PC-9 (cell line): ENCODE results near the gene SPATA4. TPM values are rescaled to one million over a fixed set of nuclear protein-coding genes. Genes with fewer than 3 reads are reported as not detected.

ENCODE experiments used
- BruUV-seq: library from RNA; stranded (reverse); fragments of 400-500 nt; replicated peaks from 2 replicates; lab custom pipeline; 2021; lab: Mats Ljungman, UMichigan
- CTCF ChIA-PET: fragments of 300-600 bp; sonication (Branson Sonifier 250); formaldehyde crosslinking; loops from one replicate; lab custom pipeline; 2022; ENCODE audit warnings: antibody characterized with exemption; lab: Charles Lee
- POLR2A ChIA-PET: fragments of 300-600 bp; sonication (Branson Sonifier 250); formaldehyde crosslinking; loops from one replicate; lab custom pipeline; 2022; ENCODE audit warnings: antibody characterized with exemption; ENCODE audit not compliant: unreplicated experiment; lab: Charles Lee
- DNase-seq, 2 experiments: peaks; one replicate each; pipeline versions ENCODE4 v3.0.0 to v3.0.0-alpha.2; 2015 to 2022; ENCODE audit warnings: mixed read lengths in 1 of 2
- H2AFZ ChIP-seq: fragments of 200-600 bp; sonication (generic); 2 replicates; pipeline ENCODE4 v1.8.1; 2017; ENCODE audit warnings: antibody characterized with exemption
- H3F3A ChIP-seq: fragments of 200-600 bp; sonication (generic); 2 replicates; pipeline ENCODE4 v1.8.1; 2017; ENCODE audit warnings: antibody characterized with exemption, mild to moderate bottlenecking, low read depth; ENCODE audit not compliant: insufficient read depth
- H3K27ac ChIP-seq: fragments of 200-600 bp; sonication (generic); 2 replicates; pipeline ENCODE4 v1.6.1; 2016; ENCODE audit warnings: mixed run types
- H3K27me3 ChIP-seq: fragments of 200-600 bp; sonication (generic); 2 replicates; pipeline ENCODE4 v1.6.1; 2016; ENCODE audit warnings: low read depth, mixed run types; ENCODE audit not compliant: insufficient read depth
- H3K36me3 ChIP-seq: fragments of 200-600 bp; sonication (generic); 2 replicates; pipeline ENCODE4 v1.6.1; 2016; ENCODE audit warnings: low read depth, mixed run types
- H3K4me1 ChIP-seq: fragments of 200-600 bp; sonication (generic); replicated peaks from 2 replicates; pipeline ENCODE4 v1.6.1; 2016; ENCODE audit warnings: mixed run types; ENCODE audit not compliant: insufficient read depth
- H3K4me2 ChIP-seq: fragments of 200-600 bp; sonication (generic); 2 replicates; pipeline ENCODE4 v1.6.1; 2017; ENCODE audit warnings: mixed run types
- H3K4me3 ChIP-seq: fragments of 200-600 bp; sonication (generic); 2 replicates; pipeline ENCODE4 v1.6.1; 2016; ENCODE audit warnings: mixed run types
- H3K79me2 ChIP-seq: fragments of 200-600 bp; sonication (generic); 2 replicates; pipeline ENCODE4 v1.6.1; 2017; ENCODE audit warnings: low read depth, mixed run types
- H3K9me2 ChIP-seq: fragments of 200-600 bp; sonication (generic); 2 replicates; pipeline ENCODE4 v1.8.1; 2017; ENCODE audit warnings: mild to moderate bottlenecking; ENCODE audit not compliant: insufficient read depth
- H3K9me3 ChIP-seq: fragments of 200-600 bp; sonication (generic); 2 replicates; pipeline ENCODE4 v1.8.1; 2016; ENCODE audit warnings: low read depth; ENCODE audit not compliant: insufficient read depth
- H4K20me1 ChIP-seq: fragments of 200-600 bp; sonication (generic); 2 replicates; pipeline ENCODE4 v1.8.1; 2017; ENCODE audit not compliant: insufficient read depth
- CTCF ChIP-seq: fragments of 200-600 bp; sonication (generic); conservative IDR thresholded peaks from 2 replicates; pipeline ENCODE4 v1.6.1; 2017; ENCODE audit warnings: mixed run types, antibody characterized with exemption, mild to moderate bottlenecking, moderate library complexity
- EZH2 ChIP-seq: fragments of 200-600 bp; sonication (generic); IDR thresholded peaks from 2 replicates; pipeline ENCODE4 v1.8.0; 2017; ENCODE audit warnings: antibody characterized with exemption, low read depth
- intact Hi-C: fragments of 100-400 bp; cut with micrococcal nuclease; formaldehyde crosslinking; loops from one replicate; pipeline ENCODE4 v1.10.0; 2022; ENCODE audit not compliant: unreplicated experiment
- total RNA-seq: library from RNA; stranded (reverse); gene quantifications from 2 replicates; pipeline ENCODE4 v1.2.3, GENCODE V29; 2021

The SPATA4 gene
- total RNA-seq, 1 experiment from 2014 or later: 1.1 TPM

- Histone ChIP-seq H3K4me3 (no peak overlapping the region), H3K9me3 (no peaks in the 10 kb centered on the region), H3F3A (no peaks in the 10 kb centered on the region), H3K36me3 (no peaks in the 10 kb centered on the region), H3K27me3 (no peaks in the 10 kb centered on the region), H2AFZ (no peak overlapping the region), H3K4me2 (no peak overlapping the region), H4K20me1 (no peaks in the 10 kb centered on the region), H3K79me2 (no peaks in the 10 kb centered on the region), H3K4me1 (no peaks in the 10 kb centered on the region), H3K9me2 (no peaks in the 10 kb centered on the region), H3K27ac (no peak overlapping the region)
- no peak for DNase-seq
- BruUV-seq: no TSS peak
- TF ChIP-seq EZH2 (no peak), CTCF (no peak)
- ChIA-PET POLR2A (no interaction called here), CTCF (no interaction called here)
- intact Hi-C loops: loop anchor here (5.0 kb wide), 1 partner anchor 169 kb away; no protein-coding TSS in a partner anchor
Observed at GRCh38 chr4:176153124-176153523, 42.3 kb downstream of the SPATA4 start.

GRCh38 chr4:176150704-176151103, 44.7 kb downstream of the SPATA4 start:
- POLR2A ChIA-PET: interaction anchor here (0.5 kb wide), 1 partner anchor 762 kb away, joined by 4 read pairs; no protein-coding TSS in a partner anchor
- TF ChIP-seq CTCF (no peak), EZH2 (no peak)
- no TSS peak for BruUV-seq
- Histone ChIP-seq H3K4me2 (no peak overlapping the region), H3K79me2 (no peaks in the 10 kb centered on the region), H3K27me3 (no peaks in the 10 kb centered on the region), H3K4me1 (no peaks in the 10 kb centered on the region), H3K9me2 (no peaks in the 10 kb centered on the region), H3K27ac (no peak overlapping the region), H2AFZ (no peak overlapping the region), H3K36me3 (no peaks in the 10 kb centered on the region), H4K20me1 (no peaks in the 10 kb centered on the region), H3K4me3 (no peak overlapping the region), H3K9me3 (no peaks in the 10 kb centered on the region), H3F3A (no peaks in the 10 kb centered on the region)
- CTCF ChIA-PET: interaction anchor here (0.8 to 1.5 kb wide), 3 partner anchors 8 to 190 kb away, joined by 3 to 11 read pairs (median 3); no protein-coding TSS in a partner anchor
- intact Hi-C loops: loop anchor here (1.0 to 5.0 kb wide), 3 partner anchors 127 to 191 kb away; no protein-coding TSS in a partner anchor
- DNase-seq: no peak

GRCh38 chr4:176150356-176150682, 45.1 kb downstream of the SPATA4 start:
- intact Hi-C loops: loop anchor here (1.0 to 5.0 kb wide), 3 partner anchors 127 to 191 kb away; no protein-coding TSS in a partner anchor
- POLR2A ChIA-PET: interaction anchor here (0.5 kb wide), 1 partner anchor 762 kb away, joined by 4 read pairs; no protein-coding TSS in a partner anchor
- no TSS peak for BruUV-seq

More at GRCh38 chr4:176150356-176150682, 45.1 kb downstream of the SPATA4 start:
- Histone ChIP-seq H3K27ac (no peak overlapping the region), H2AFZ (no peak overlapping the region), H3K36me3 (no peaks in the 10 kb centered on the region), H3K9me2 (no peaks in the 10 kb centered on the region), H4K20me1 (no peaks in the 10 kb centered on the region), H3K4me3 (no peak overlapping the region), H3K9me3 (no peaks in the 10 kb centered on the region), H3K4me2 (no peak overlapping the region), H3K4me1 (no peaks in the 10 kb centered on the region), H3K27me3 (no peaks in the 10 kb centered on the region), H3K79me2 (no peaks in the 10 kb centered on the region), H3F3A (no peaks in the 10 kb centered on the region)
- no peak for DNase-seq
- TF ChIP-seq EZH2 (no peak), CTCF (peak; percentile 57)
- CTCF ChIA-PET: interaction anchor here (0.8 to 1.5 kb wide), 2 partner anchors 8 to 190 kb away, joined by 3 read pairs; no protein-coding TSS in a partner anchor
